Type B pancreatic cell (in vitro differentiated cells): ENCODE results near the gene KCTD11. TPM values are rescaled to one million over a fixed set of nuclear protein-coding genes. Genes with fewer than 3 reads are reported as not detected.

Experiments
- DNase-seq: peaks from one replicate; pipeline ENCODE4 v3.0.0; 2021; ENCODE audit warnings: mixed read lengths; ENCODE audit not compliant: unreplicated experiment; ENCODE audit errors: extremely low spot score
- H3K27ac Mint-ChIP-seq: 2 replicates; pipeline ENCODE4 v1.8.0; 2021; ENCODE audit warnings: mild to moderate bottlenecking, mixed read lengths
- H3K27me3 Mint-ChIP-seq: 2 replicates; pipeline ENCODE4 v1.8.0; 2021; ENCODE audit warnings: mixed read lengths
- H3K36me3 Mint-ChIP-seq: 2 replicates; pipeline ENCODE4 v1.8.0; 2021; ENCODE audit warnings: mixed read lengths
- H3K4me1 Mint-ChIP-seq: one replicate; pipeline ENCODE4 v1.8.0; 2021; ENCODE audit warnings: mixed read lengths; ENCODE audit not compliant: unreplicated experiment
- H3K4me3 Mint-ChIP-seq: 2 replicates; pipeline ENCODE4 v1.8.0; 2021; ENCODE audit warnings: mild to moderate bottlenecking, mixed read lengths
- H3K9me3 Mint-ChIP-seq: 2 replicates; pipeline ENCODE4 v1.8.0; 2021; ENCODE audit warnings: mixed read lengths
- CTCF ChIP-seq: fragments of 200-600 bp; sonication (generic); conservative IDR thresholded peaks from 2 replicates; pipeline ENCODE4 v1.5.0; 2021; ENCODE audit warnings: antibody characterized with exemption, mild to moderate bottlenecking
- total RNA-seq: library from RNA; stranded (reverse); gene quantifications from 2 replicates; pipeline ENCODE4 v1.2.1, GENCODE V29; 2021; ENCODE audit warnings: low replicate concordance

The KCTD11 gene
- total RNA-seq, 1 donor from 2014 or later: 9.5 TPM

DNA sequence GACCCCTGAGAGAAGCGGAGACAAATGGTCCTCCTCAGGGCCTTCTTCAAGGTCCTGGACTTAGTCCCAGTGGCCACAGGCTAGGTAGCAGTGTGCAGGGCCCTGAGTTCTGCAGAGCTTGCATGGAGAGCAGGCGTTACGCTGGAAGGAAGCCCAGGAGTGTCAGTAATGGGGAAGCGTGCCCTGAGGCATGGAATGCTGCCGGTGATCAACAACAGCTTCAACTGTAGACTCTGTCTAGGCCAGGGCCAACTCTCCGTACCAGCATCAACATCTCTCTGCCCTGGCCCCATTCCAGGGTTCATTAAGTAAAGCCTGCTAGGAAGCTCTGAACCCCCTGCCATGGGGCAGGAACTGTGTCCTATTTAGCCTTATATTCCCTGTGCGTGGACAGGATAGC is 28.4 kb downstream of the KCTD11 start:
- peaks cover 50% of the 10 kb centered on the region for H3K27me3 Mint-ChIP-seq
- TF ChIP-seq CTCF: no peak
- peak overlapping the region; percentile 86 for H3K4me3 Mint-ChIP-seq
- DNase-seq: no peak
- peaks cover 4% of the 10 kb centered on the region for H3K4me1 Mint-ChIP-seq
- H3K9me3 Mint-ChIP-seq: peaks cover 5% of the 10 kb centered on the region
- H3K27ac Mint-ChIP-seq: peak overlapping the region; percentile 75
- no peaks in the 10 kb centered on the region for H3K36me3 Mint-ChIP-seq

DNA sequence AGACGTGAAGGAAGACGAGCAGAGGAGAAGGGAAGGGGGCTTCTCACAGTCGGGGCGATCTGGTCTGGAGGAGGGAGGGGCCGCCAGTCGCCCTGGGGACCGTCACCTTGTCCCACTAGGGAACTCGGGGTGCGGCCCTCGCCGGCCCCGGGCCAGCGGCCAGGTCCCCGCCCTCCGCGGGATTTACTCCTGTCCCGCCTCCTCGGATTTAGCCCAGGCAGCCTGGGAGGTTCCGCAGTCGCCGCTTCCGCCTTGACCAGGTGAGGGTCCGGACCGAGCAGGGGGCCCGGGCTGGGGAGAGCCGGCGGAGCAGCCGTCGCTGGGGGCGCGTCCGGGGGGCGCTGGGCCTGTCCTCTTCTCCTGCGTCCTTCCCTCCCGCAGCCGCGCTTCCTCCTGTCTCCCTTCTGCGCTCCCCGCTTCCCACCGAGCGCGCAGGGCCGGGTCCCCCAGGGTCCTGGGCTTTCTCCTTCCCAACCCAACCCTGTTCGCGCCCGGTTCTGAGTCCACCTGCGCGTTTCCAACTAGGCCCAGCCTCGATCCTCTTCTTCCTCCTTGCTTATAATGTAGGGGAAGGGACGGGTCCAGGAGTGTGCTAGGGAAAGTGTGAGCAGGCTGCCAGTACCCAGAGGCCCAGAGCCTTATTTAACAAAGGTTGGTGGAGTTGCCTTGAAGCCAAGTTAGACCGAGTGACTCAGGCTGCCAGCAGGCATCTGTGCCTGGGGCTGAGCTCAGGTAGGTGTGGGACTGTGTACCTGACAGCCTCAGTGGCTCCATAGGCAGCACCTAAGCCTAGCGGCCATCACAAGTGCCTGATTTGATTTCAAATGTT is 29.1 kb downstream of the KCTD11 start, which contains the start of gene TNK1:
TSS of gene TNK1 (plus strand) at position 235 of the 829 bp plus-strand sequence. CDS start 1,838 bp downstream, outside the sequence.
- Mint-ChIP-seq H3K27me3 (peaks cover 50% of the 10 kb centered on the region), H3K27ac (peak within 1 kb of the TSS; percentile 80), H3K9me3 (peaks cover 5% of the 10 kb centered on the region)

GRCh38 chr17:7382901-7383300 is 30.9 kb downstream of the KCTD11 start:
- no peak overlapping the region for H3K27ac Mint-ChIP-seq
- H3K27me3 Mint-ChIP-seq: peaks cover 45% of the 10 kb centered on the region
- no peak for TF ChIP-seq CTCF
- H3K4me1 Mint-ChIP-seq: peaks cover 4% of the 10 kb centered on the region
- H3K9me3 Mint-ChIP-seq: peaks cover 5% of the 10 kb centered on the region
- H3K4me3 Mint-ChIP-seq: peak overlapping the region; percentile 41
- peaks cover 4% of the 10 kb centered on the region for H3K36me3 Mint-ChIP-seq
- DNase-seq: no peak

More for the DNA sequence above, 29.1 kb downstream of the KCTD11 start, which contains the start of gene TNK1:
- H3K36me3 Mint-ChIP-seq: peaks cover 4% of the 10 kb centered on the region
- no peak for TF ChIP-seq CTCF
- DNase-seq: no peak
- peak within 1 kb of the TSS; percentile 88 for H3K4me3 Mint-ChIP-seq
- H3K4me1 Mint-ChIP-seq: peaks cover 4% of the 10 kb centered on the region

GRCh38 chr17:7383371-7383741 is 31.4 kb downstream of the KCTD11 start:
- peaks cover 4% of the 10 kb centered on the region for H3K4me1 Mint-ChIP-seq
- no peak for TF ChIP-seq CTCF
- DNase-seq: no peak
- peaks cover 4% of the 10 kb centered on the region for H3K36me3 Mint-ChIP-seq
- H3K27me3 Mint-ChIP-seq: peaks cover 45% of the 10 kb centered on the region
- no peak overlapping the region for H3K4me3 Mint-ChIP-seq
- no peak overlapping the region for H3K27ac Mint-ChIP-seq
- peaks cover 5% of the 10 kb centered on the region for H3K9me3 Mint-ChIP-seq

DNA sequence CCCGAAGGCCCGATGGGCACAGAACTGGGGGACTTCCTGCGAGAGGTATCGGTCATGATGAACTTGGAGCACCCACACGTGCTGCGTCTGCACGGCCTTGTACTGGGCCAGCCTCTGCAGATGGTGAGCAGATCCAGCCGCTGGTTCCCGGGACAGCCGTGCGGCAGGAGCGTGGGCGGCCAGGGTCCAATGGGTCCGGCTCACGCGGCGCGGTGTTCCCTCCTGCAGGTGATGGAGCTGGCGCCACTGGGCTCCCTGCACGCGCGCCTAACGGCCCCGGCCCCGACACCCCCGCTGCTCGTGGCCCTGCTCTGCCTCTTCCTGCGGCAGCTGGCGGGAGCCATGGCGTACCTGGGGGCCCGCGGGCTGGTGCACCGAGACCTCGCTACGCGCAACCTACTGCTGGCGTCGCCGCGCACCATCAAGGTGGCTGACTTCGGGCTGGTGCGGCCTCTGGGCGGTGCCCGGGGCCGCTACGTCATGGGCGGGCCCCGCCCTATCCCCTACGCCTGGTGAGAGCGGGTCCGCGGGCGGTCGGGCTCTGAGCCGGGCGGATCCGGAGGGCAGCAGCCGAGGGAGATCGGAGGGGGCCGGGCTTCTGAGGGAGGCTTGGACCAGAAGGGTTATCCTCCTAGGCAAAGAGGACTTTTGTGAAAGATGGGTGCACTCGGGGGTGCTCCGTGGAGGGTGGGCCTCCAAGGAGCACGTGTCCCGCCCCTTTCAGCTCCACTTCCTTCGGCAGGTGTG is 32.0 kb downstream of the KCTD11 start:
- Mint-ChIP-seq H3K27ac (no peak overlapping the region), H3K4me3 (peak overlapping the region; percentile 57), H3K36me3 (peaks cover 4% of the 10 kb centered on the region), H3K9me3 (peaks cover 5% of the 10 kb centered on the region), H3K27me3 (peaks cover 45% of the 10 kb centered on the region), H3K4me1 (peaks cover 4% of the 10 kb centered on the region)
- TF ChIP-seq CTCF: no peak
- DNase-seq: no peak
